Amniotic stem cell (primary cell): Measurements from ENCODE around the gene XYLT1.

Experiments used
- DNase-seq: peaks from one replicate; lab custom pipeline; 2025; lab: John Stamatoyannopoulos, UW

Gene XYLT1

DNA sequence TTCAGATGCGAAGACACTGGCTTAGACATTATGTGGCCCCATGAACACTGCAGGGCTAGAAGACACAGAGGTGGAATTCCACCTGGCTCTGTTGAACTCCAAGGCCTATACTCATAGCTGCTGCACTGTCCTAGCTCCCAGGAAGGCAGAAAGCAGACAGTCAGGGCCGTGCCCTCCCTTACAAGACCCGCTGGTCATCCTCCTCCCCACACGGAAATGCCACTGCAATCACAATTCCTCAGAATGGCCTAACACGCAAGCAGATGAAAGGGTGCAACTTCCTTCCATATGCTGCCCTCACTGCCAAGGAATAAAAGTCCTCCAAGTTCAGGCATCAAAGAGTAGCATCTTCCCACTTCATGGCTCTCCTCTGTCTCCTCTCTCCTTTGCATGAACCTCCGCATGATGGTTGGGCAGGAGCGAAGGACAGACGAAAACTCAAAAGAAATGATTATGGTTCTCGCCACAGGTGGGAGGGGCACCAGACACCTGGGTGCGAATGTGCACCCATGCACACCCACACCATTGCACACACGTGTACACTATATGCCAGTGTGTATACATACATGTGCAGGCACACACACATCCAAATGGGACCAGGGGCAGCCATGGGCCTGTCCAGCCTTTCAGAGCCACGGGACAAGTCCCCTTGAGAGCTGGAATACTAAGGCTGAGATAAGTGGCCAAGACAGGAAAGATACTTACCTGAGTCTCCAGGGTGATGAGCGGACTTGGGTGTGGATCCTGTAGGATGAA is 113.3 kb downstream of the XYLT1 start:
- DNase-seq: no peak

DNA sequence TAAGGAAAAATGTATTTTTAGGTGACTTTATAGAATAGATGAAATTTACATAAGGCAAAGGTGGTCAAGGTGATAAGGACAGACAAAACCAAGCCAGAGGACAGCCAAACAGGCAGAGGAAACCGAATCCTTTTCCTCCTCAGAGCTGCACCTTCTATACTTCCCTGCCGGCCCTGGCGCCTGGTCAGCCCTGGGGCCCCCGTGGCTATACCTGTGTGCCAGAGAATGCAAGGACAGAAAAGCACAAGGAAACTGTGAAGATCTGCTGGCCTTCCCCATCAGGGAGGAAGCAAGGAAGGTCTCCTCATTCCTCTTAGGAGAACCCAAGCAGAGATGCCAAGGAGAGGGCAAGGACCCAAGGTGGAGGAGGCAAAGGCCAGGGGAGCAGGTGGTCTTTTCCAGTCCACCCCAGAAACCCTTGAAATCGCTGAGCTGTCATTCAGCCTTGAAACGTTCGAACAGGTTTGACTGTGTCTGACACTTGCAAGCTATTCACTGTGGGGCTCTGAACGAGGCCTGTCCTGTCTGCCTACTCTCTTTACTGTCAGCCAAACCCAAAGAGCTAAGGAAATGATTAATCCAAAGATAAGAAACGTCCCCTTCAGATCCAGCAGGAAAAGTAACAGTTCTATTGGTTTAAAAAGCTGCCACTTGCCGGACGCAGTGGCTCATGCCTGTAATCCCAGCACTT is 114.4 kb downstream of the XYLT1 start:
- no peak for DNase-seq

DNA sequence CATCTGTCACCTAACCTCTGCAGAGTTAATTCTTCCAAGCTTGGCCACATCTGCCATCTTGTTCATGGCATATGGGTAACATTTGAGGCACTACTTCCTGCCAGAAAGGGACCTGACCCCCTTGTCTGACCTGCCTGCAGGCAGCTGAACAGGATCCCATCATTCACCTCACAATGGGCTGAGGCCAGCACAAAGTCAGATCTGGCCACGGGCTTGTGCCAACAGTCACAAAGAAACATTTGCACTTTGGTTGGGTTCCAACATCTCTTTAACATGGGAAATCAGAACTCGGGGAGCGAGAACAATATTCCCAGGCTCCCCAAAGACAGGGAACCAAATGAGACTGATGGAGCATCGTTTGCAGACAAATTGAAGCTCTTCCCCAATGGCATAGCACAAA is 116.1 kb downstream of the XYLT1 start:
- no peak for DNase-seq

DNA sequence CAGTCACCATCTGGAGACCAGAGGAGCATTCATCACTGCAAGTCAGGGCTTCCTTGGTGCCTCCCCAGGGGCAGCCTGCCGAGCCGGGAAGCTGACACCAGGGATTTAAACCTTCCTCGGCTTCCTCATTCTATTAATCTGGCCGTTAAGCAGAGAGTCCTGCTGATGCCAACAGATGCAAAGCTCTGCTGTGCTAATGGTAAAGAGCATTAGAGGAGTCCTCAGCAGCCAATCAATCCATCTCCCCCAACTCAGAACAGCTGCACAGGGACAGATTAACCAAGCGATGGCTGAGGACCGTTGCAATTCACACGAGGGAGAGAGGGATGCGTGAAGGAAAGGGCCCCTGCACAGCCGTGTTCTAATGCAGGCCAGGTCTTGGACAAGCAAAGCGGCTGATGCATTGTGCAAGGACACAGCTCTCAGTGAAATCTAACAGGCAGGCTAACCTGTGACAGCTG is 116.6 kb downstream of the XYLT1 start:
- DNase-seq: no peak

DNA sequence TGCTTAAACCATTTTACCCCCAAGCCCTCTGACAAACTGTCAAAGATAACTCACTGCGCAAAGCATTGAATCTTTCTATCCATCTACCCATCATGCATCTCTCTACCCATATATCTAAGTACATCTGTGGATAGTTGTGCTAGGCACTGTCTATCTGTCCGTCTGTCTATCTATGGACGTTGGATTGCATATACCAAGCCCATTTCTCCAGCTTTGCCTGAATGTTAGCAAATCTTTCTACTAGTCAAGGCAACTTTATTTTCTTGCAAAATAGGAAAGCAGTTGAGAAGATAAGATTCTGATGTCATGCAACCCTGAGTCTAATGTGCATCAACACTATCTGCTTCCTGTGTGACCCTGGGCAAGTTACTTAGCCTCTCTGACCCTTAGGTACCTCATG is 117.2 kb downstream of the XYLT1 start:
- no peak for DNase-seq

DNA sequence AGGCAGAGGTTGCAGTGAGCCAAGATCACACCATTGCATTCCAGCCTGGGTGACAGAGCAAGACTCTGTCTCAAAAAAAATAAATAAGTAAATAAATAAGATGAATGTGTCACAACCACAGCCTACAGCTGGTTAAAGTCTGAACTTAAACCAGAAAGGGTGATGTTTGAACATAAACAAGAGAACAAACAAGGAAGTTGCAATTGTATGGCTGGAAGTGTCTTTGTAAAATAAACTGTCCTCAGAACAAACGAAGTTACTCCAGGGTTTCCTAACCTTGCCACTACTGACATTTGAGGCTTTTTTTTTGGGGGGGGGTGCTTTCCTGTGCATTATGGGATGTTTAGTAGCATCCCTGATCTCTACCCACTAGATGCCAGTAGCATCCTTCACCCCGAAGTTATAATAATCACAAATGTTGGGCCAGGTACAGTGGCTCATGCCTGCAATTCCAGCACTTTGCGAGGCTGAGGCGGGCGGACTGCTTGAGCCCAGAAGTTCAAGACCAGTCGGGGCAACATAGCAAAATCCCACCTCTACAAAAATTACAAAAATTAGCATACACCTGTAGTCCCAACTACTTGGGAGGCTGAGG is 119.2 kb downstream of the XYLT1 start:
- DNase-seq: no peak

DNA sequence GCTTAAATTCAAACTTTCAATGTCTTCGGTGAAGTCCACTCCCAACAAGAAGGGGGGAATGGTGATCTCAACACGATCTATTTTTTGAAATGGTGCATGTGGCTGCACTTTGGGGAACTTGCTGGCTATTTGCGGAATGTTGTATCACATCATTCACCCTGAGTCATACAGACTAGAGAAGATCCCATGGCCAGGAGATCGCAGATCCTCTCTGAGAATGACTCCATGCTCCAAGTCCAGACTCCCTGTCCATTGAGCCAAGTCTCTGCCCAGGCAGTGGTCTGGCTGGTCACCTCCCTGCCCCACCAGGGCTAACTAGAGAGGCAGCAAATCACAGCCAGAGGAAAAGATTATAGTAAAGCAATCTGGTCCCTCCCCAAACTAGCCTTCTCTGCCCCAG is 120.6 kb downstream of the XYLT1 start:
- DNase-seq: no peak

DNA sequence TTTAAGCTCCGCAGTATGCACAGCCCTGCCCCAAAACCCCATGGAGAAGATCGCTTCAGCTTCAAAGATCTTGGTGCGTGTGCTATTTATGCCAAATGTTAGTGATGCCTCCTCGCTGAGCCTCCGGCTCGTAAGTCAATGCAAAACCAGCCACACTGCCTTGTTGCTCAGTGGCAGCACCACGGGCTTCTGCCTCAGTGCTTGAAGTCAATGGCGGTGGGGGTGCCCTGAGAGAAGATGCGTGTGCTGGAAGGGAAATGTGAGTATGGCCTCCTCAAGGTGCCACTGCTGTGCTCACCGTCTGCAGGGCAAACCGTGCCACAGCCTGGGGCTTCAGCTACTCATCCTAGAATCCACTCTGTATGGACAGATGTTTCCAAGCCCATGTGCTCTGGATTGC is 121.9 kb downstream of the XYLT1 start:
- no peak for DNase-seq

DNA sequence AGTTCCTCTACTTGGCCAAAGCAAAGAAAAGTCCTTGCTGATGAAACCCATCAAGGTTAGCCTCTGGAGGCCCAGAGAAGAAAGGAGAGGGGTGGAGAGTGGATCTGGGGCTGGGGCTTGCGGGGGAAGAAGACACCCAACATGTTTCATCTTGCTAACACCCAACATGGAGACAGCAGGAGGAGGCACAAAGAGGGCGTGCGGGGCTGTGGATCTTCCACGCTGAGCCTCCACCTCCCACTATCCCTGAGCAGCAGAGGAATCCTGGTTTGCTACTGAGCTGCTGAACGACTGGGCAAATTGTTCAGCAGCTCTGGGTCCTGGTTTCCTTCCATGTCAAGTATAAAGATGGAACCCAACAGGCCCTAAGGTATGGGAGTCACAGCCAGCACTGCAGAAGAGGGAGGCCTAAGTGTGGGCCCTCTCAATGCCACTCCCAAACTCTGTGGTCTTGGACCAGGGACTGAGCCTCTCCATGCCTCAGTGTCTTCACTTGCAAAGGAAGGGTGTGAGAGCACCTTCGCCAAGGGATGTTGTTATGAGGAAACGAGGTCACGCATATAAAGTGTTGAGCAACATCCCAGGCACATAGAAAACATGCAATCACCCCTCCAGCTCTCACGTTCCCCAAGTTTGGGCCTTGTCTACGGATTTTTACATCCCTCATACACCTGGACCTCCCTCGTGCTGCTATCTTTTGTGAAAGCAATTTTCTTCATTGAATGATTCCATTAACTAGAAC is 122.5 kb downstream of the XYLT1 start:
- no peak for DNase-seq

DNA sequence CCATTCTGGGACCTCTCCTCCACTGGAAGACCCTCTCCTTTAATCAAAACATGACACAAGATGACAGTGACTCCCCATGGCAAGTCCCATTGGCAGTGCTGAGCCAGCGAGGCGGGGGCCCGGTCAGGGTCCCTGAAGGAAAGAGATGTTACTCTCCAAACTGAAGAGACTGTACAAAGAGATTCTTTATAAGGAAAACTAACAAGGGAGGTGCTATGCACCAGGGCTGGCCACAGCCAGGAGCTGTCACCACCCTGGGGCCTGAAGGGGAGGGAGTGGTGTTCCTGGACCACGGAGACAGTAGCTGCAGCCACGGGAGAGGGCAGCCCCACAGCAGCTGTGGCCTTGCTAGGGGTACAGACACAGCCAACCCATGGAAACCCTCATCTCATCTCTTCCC is 123.1 kb downstream of the XYLT1 start:
- DNase-seq: no peak

DNA sequence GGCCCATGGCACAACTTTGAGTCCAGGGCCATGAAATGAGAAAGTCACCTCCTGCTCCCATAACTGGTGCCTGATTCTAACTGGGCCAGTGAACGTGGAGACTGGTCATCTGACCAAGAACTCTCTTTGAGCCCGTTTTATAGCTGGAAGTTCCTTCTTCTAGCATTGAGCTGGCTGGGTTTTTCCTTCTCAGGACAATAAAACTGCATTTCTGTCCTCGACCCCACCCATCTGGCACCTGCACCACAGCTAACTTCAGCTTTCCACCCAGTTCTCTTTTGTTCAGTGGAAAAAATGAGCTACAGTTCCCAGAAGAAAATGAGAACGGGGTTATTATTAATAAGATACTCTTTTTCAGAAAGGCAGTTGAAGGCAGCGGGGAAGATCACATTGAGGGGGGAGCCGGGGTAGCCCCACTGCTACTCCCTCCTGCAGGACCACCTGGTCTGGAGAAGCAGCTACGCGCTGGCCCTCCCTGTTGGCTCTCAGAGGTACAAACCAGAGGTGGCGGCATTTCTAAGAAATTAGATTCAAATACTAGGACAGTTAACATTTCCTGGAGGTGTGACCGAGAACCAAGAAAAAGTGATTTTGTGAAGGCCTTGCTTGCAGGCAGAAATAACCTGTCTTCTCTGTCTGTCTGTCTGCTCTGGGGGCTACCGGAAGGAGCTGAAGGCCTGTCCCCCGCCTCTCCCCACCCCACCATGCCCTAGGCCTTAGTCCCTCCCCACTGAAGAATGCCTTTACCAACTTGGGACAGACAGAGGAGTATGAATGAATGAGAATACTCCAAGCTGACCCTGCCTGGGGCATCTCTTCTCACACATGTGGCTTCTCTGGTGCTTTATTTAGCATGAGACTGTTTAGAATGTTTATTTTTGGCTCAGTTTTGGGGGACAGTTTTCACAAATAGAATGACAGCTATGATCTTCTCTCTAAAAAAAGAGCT is 123.9 kb downstream of the XYLT1 start:
- no peak for DNase-seq

DNA sequence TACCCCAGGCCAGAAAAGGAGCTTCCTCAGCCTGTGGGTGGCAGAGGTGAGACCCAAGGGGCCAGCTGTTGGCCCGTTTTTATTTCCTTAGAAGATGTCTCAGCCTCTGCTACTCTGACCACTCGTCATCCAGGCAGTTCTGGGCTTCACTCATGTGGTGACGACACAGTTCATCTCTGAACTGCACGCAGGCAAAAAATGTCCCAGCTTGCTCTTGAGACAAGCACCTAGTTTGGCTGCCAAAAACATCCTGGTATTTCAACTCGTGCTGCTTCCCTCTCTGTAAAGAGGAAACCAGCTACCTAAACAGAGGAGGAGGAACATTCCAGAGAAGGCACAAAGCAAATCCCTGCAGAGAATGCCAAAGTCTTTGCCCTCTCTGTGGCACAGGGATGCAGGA is 125.7 kb downstream of the XYLT1 start:
- DNase-seq: no peak

DNA sequence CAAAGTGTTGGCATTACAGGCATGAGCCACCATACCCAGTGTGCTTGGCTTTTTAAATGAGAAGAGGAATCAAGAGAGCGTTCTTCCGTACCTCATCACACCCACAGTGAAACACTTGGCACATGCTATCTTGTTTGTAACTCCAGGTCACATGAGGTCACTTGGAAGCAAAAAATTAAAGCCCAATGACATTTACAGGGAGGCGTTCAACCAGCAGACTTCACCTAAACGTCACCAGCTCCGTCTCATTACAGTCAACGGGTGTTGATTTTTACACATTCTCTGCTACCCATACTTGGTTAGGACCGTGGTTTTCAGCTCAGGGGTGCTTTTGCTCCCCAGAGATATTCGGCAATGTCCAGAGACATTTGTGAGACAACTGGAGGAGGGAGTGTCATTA is 127.0 kb downstream of the XYLT1 start:
- DNase-seq: no peak

DNA sequence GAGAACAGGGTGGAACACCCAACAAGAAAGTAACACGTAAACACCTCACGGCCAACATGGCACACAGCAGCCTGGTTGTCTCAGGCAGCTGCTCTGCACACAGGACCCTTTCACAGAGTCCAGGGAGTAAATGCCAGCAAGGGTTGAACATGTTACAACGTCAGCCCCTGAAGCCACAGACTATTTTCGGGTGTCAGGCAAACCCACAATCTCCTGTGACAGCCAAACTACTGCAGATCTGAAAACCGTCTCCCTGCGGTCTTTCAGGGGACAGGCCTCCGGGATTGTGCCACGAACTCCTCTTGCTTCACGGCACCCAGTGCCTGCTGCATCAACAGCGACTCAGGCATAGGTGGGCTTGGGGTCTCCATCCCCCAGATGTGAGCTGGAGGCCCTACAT is 127.7 kb downstream of the XYLT1 start:
- no peak for DNase-seq

DNA sequence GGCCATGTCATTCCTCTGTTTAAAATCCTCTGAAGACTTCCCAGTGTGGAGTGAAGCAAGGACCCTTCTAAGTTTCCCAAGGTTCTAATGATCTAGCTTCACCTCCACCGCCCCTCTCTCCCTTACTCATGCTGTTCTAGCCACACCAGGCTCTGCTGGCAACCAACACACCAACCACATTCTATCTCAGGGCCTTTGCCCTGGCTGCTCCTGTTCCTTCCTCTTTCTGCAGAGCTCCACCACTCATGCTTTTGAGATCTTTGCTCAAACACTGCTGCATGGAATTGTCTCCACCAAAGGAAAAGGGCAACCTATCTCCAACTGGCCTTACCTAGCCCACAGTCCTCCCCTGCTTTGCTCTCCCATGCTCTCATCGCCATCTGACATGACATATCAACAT is 128.7 kb downstream of the XYLT1 start:
- DNase-seq: no peak

DNA sequence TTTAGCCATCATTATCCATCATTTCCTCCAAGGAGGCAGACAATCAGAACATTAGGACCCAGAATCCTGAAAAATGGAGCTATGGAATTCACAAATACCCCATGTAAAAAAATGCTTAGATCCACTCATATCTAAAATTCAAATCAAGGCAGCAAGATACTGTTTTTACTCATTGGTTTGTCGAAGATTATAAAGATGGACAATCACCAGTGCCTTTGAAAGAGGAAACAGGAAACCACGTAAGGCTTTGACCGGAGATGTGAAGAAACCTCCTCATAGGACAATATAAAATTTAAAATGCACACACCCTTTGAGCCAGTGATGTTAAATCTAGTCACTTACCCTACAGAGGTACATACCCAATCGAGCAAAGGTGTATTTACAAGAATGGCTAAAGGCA is 130.0 kb downstream of the XYLT1 start:
- DNase-seq: no peak

DNA sequence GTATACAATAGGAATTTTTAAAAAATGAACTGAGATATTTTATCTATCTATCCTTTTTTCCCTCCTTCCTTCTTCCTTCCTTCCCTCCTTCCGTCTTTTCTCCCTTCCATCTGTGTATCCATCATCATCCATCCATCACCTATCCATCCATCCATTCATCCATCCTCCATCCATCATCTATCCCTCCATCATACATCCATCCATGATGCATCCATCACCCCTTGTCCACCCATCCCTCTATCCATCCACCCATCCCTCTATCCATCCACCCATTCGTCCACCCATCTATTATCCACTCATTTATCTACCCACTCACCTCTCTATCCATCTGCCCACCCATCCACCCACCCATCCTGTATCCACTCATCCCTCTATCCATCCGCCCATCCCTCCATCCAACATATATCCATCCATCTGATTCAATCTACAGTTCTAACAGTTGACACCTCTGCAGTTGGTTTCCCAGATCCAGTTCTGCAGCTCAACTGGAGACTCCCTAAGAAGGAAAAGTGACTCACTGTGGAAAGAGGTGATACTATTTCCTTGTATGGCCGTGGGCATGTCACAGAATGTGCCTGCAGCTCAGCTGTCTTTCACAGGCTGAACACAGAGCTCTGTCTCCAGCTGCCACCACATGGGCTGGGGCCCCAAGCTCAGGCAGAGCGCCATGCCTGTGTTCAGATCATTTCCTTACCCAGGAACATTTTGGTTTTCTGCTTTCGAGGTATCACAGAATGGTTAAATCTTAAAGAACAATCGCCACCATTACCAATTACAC is 130.8 kb downstream of the XYLT1 start:
- no peak for DNase-seq

DNA sequence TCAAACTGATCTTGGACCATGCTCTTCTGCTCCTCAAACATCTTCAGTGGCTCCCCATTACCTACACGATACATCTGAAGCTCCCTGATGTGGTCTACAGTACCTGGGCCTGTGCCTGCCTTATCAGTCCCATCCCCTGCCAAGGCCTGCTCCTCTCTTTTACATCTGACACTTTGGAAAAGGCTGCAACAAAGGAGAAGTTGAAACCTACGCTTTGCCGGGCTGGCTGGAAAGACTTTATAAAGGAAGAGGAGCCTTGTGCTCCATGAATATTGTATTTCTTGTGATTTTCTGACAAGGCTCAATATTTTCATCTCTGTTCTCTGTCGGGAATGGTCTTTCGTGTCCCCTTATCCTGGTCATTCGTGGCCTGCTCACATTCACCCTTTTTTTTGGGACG is 132.5 kb downstream of the XYLT1 start:
- no peak for DNase-seq

DNA sequence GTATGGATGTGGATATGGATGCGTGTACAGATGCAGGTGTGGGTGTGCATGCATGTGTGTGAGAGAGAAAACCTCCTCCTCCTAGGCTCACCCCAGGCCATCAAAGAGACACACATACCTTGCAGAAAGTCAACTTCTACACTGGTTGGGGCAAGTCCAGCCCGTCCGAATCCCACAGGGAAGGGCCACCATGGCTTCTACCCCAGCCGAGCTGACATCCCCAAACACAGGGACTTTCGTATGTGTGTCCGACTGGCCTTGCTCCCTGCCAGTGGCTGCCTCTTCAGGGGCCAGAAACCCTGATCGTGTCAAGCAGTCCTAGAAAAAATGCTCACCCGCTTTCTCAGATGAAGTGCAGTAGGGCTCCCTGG is 134.2 kb downstream of the XYLT1 start:
- DNase-seq: no peak

DNA sequence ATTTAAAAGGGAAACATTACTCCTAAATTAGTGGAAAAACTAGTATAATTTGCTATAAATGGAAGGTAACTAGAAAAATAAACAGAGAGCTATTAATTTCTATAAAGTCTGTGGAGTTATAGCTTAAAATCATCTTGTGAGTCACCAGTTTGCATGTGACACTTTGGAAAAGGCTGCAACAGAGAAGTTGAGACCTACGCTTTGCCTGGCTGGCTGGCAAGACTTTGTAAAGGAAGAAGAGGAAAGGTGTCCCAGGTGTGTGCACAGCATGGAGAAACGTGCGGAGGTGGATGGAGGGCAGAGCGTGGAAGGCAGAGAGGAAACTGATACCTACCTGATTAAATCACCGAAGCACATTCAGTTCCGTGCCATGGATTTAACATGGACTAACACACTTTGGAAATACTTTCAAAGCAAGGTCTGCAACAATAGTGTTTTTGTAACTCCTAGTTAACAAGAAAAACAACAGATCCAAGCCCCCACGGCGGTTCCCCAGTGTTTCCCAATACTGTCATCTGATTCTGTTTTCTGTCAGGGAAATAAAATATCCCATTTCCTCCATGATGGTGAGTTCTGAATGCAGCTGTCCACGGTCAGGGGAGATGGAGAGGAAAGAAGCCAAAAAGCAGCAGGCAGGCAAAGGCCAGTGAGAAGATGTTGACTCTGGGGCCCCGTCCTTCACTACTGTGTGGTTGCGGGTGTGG is 134.8 kb downstream of the XYLT1 start:
- no peak for DNase-seq
